B cell (primary cell): Measurements from ENCODE around the gene NUPR1. TPM values are rescaled to one million over a fixed set of nuclear protein-coding genes. Genes with fewer than 3 reads are reported as not detected.

Experiments
- ATAC-seq: fragments of 200-7000 bp; cut with Tn5 transposase; one replicate; pipeline ENCODE4 v1.10.0; 2021; ENCODE audit warnings: low read depth, mild to moderate bottlenecking, moderate number of reproducible peaks, moderate library complexity
- CTCF ChIA-PET: fragments of 350-600 bp; sonication (Branson Sonifier 250); formaldehyde crosslinking; loops from one replicate; lab custom pipeline; 2021; ENCODE audit warnings: antibody characterized with exemption, inconsistent platforms; lab: Charles Lee
- POLR2A ChIA-PET: fragments of 350-600 bp; sonication (Branson Sonifier 250); formaldehyde crosslinking; loops from one replicate; lab custom pipeline; 2021; ENCODE audit warnings: antibody characterized with exemption; lab: Charles Lee
- DNase-seq: peaks from one replicate; pipeline ENCODE4 v3.0.0; 2013
- H2AFZ ChIP-seq: 2 replicates; pipeline ENCODE4 v1.6.1; 2012; ENCODE audit warnings: mild to moderate bottlenecking, low read depth, low read length; ENCODE audit not compliant: insufficient read depth, poor library complexity, severe bottlenecking
- H3K27ac ChIP-seq, 2 donors: 1 replicate in 1 of 2; 2 replicates in 1 of 2; pipeline ENCODE4 v1.5.1; 2012 to 2013; ENCODE audit warnings: low read length in 2 of 2, mild to moderate bottlenecking in 2 of 2, moderate library complexity in 1 of 2
- H3K27me3 ChIP-seq, 4 experiments: fragments of 200-600 bp in 1 of 4; sonication (generic) in 1 of 4; replicated peaks in 1 of 4; 1 replicate in 2 of 4; 2 replicates in 2 of 4; pipeline versions ENCODE4 v1.6.1 to v1.7.0; 2013 to 2016; ENCODE audit warnings: low read length in 3 of 4, mild to moderate bottlenecking in 2 of 4, mixed read lengths in 1 of 4, moderate library complexity in 1 of 4; ENCODE audit not compliant: insufficient read depth in 4 of 4, control insufficient read depth in 3 of 4; ENCODE audit errors: control extremely low read depth in 1 of 4
- H3K36me3 ChIP-seq, 2 experiments: replicated peaks in 1 of 2; 1 replicate in 1 of 2; 2 replicates in 1 of 2; pipeline versions ENCODE4 v1.6.1 to v1.7.1; 2013; ENCODE audit warnings: low read length in 1 of 2; ENCODE audit not compliant: insufficient read depth in 2 of 2, control insufficient read depth in 1 of 2; ENCODE audit errors: control extremely low read depth in 1 of 2, extremely low read depth in 1 of 2
- H3K4me1 ChIP-seq, 2 donors: fragments of 200-600 bp in 1 of 2; sonication (generic) in 1 of 2; 1 replicate in 1 of 2; 2 replicates in 1 of 2; pipeline versions ENCODE4 v1.5.1 to v1.6.1; 2013 to 2017; ENCODE audit warnings: low read length in 2 of 2; ENCODE audit not compliant: control insufficient read depth in 2 of 2, insufficient read depth in 2 of 2
- H3K4me2 ChIP-seq: replicated peaks from 2 replicates; pipeline ENCODE3; 2012; ENCODE audit warnings: mild to moderate bottlenecking, low read depth, low read length; ENCODE audit not compliant: poor library complexity, severe bottlenecking
- H3K4me3 ChIP-seq, 5 experiments: fragments of 200-600 bp in 1 of 5; sonication (generic) in 1 of 5; 1 replicate in 3 of 5; 2 replicates in 2 of 5; pipeline versions ENCODE4 v1.5.1 to v1.7.0; 2011 to 2016; ENCODE audit warnings: low read length in 4 of 5, mild to moderate bottlenecking in 4 of 5, low read depth in 2 of 5, control low read depth in 1 of 5, moderate library complexity in 1 of 5; ENCODE audit not compliant: insufficient read depth in 1 of 5; ENCODE audit errors: control extremely low read depth in 1 of 5, extremely low read depth in 1 of 5
- H3K79me2 ChIP-seq: fragments of 200-600 bp; sonication (generic); one replicate; pipeline ENCODE4 v1.6.0; 2016; ENCODE audit warnings: low read length; ENCODE audit not compliant: control insufficient read depth, insufficient read depth
- H3K9ac ChIP-seq: fragments of 200-600 bp; sonication (generic); 2 replicates; pipeline ENCODE4 v1.6.1; 2017; ENCODE audit warnings: mild to moderate bottlenecking, low read length, moderate library complexity
- H3K9me3 ChIP-seq, 3 donors: one replicate each; pipeline versions ENCODE4 v1.6.1 to v1.7.1; 2013; ENCODE audit warnings: low read length in 2 of 3; ENCODE audit not compliant: control insufficient read depth in 2 of 3, insufficient read depth in 1 of 3; ENCODE audit errors: control extremely low read depth in 1 of 3
- H4K20me1 ChIP-seq: 2 replicates; pipeline ENCODE4 v1.6.0; 2012; ENCODE audit warnings: mild to moderate bottlenecking, low read length; ENCODE audit not compliant: insufficient read depth, control insufficient read depth, poor library complexity, severe bottlenecking
- H3K27ac Mint-ChIP-seq: one replicate; pipeline ENCODE4 v1.8.0; 2021; ENCODE audit warnings: mixed read lengths
- H3K27me3 Mint-ChIP-seq: one replicate; pipeline ENCODE4 v1.8.0; 2021; ENCODE audit warnings: mixed read lengths
- H3K4me1 Mint-ChIP-seq: one replicate; pipeline ENCODE4 v1.8.0; 2021; ENCODE audit warnings: mixed read lengths
- H3K4me3 Mint-ChIP-seq: one replicate; pipeline ENCODE4 v1.8.0; 2021; ENCODE audit warnings: mixed read lengths
- H3K9me3 Mint-ChIP-seq: one replicate; pipeline ENCODE4 v1.8.0; 2022; ENCODE audit warnings: mixed read lengths; ENCODE audit not compliant: insufficient read depth
- CTCF ChIP-seq: fragments of 200-600 bp; IDR thresholded peaks from one replicate; pipeline ENCODE4 v1.8.0; 2022; ENCODE audit warnings: antibody characterized with exemption, mild to moderate bottlenecking
- EZH2 ChIP-seq: IDR thresholded peaks from 2 replicates; pipeline ENCODE4 v1.6.1; 2012; ENCODE audit warnings: borderline replicate concordance, low read depth, mild to moderate bottlenecking, moderate library complexity, low read length; ENCODE audit not compliant: insufficient read depth, poor library complexity, severe bottlenecking
- WGBS: methylation state at CpG from one replicate; pipeline ENCODE4 v1.1.5; 2013; ENCODE audit warnings: missing lambda C conversion rate; ENCODE audit not compliant: insufficient coverage; 5-methylcytosine and 5-hydroxymethylcytosine counted together
- intact Hi-C: fragments of 100-400 bp; cut with micrococcal nuclease; formaldehyde crosslinking; loops from one replicate; pipeline ENCODE4 v1.10.0; 2022
- polyA plus RNA-seq: library from polyadenylated mRNA; depleted of rRNA; stranded (reverse); fragments of >200 nt; gene quantifications from 2 replicates; pipeline ENCODE4 v1.2.3, GENCODE V29; 2012
- total RNA-seq, 2 donors: library from RNA; stranded (reverse); fragments of 120-200 nt in 1 of 2; gene quantifications; 1 replicate in 1 of 2; 2 replicates in 1 of 2; pipeline versions ENCODE4 v1.2.3 to v1.2.4, GENCODE V29; 2013 to 2022

NUPR1 gene
- total and polyA plus RNA-seq, 2 donors (not counting 1 experiment from before 2014, with no cell fraction given), result not detected

GRCh38 chr16:28556914-28557320 is 18.1 kb upstream of the NUPR1 start:
- POLR2A ChIA-PET, result no interaction called here
- Histone ChIP-seq H3K27me3 (no peaks in the 10 kb centered on the region), H3K27ac (no peak overlapping the region), H2AFZ (no peak overlapping the region), H3K9ac (no peak overlapping the region), H3K36me3 (peaks cover 2 to 21% of the 10 kb centered on the region in 2 experiments), H4K20me1 (peaks cover 25% of the 10 kb centered on the region), H3K4me3 (no peak overlapping the region), H3K9me3 (no peaks in the 10 kb centered on the region), H3K4me2 (no peak overlapping the region), H3K4me1 (peaks cover 11 to 15% of the 10 kb centered on the region in 2 donors), H3K79me2 (peaks cover 71% of the 10 kb centered on the region)
- Mint-ChIP-seq H3K9me3 (no peaks in the 10 kb centered on the region), H3K4me3 (no peak overlapping the region), H3K27me3 (no peaks in the 10 kb centered on the region), H3K4me1 (peaks cover 24% of the 10 kb centered on the region), H3K27ac (no peak overlapping the region)
- intact Hi-C loops, result no loop called here
- CTCF ChIA-PET, result interaction anchor here (1.0 kb wide), 1 partner anchor 30 kb away, joined by 3 read pairs; no protein-coding TSS in a partner anchor
- ATAC-seq (no peak), DNase-seq (no peak)
- TF ChIP-seq EZH2, result no peak
- 100% methylated on average over 1 of the region's 2 CpGs for WGBS

GRCh38 chr16:28555561-28555960 is 16.8 kb upstream of the NUPR1 start:
- TF ChIP-seq CTCF, result no peak
- no peak for TF ChIP-seq EZH2
- Mint-ChIP-seq H3K4me1 (peaks cover 23% of the 10 kb centered on the region), H3K27ac (no peak overlapping the region), H3K27me3 (no peaks in the 10 kb centered on the region), H3K9me3 (no peaks in the 10 kb centered on the region), H3K4me3 (peak overlapping the region; percentile 42)
- H3K9me3 ChIP-seq, result no peaks in the 10 kb centered on the region
- no peak overlapping the region for H3K4me3 ChIP-seq
- H3K79me2 ChIP-seq, result peaks cover 61% of the 10 kb centered on the region
- H3K9ac ChIP-seq, result no peak overlapping the region
- POLR2A ChIA-PET, result no interaction called here
- H3K27ac ChIP-seq, result no peak overlapping the region
- no peak overlapping the region for H3K4me2 ChIP-seq
- ATAC-seq (no peak), DNase-seq (no peak)
- H3K27me3 ChIP-seq, result no peaks in the 10 kb centered on the region
- WGBS, result no CpG with 5 or more reads among the region's 2 CpGs
- no peak overlapping the region for H2AFZ ChIP-seq
- peaks cover 2 to 21% of the 10 kb centered on the region in 2 experiments for H3K36me3 ChIP-seq
- H3K4me1 ChIP-seq, result peaks cover 11 to 15% of the 10 kb centered on the region in 2 donors
- peaks cover 18% of the 10 kb centered on the region for H4K20me1 ChIP-seq
- intact Hi-C loops, result no loop called here
- CTCF ChIA-PET, result interaction anchor here (0.5 kb wide), 1 partner anchor 1512 kb away, joined by 3 read pairs; no protein-coding TSS in a partner anchor
